Measurements from ENCODE around the gene ACAN.

GRCh38 chr15:88859550-88859949, 56.3 kb downstream of the ACAN start:
- TF ChIP-seq, protein P1, sequence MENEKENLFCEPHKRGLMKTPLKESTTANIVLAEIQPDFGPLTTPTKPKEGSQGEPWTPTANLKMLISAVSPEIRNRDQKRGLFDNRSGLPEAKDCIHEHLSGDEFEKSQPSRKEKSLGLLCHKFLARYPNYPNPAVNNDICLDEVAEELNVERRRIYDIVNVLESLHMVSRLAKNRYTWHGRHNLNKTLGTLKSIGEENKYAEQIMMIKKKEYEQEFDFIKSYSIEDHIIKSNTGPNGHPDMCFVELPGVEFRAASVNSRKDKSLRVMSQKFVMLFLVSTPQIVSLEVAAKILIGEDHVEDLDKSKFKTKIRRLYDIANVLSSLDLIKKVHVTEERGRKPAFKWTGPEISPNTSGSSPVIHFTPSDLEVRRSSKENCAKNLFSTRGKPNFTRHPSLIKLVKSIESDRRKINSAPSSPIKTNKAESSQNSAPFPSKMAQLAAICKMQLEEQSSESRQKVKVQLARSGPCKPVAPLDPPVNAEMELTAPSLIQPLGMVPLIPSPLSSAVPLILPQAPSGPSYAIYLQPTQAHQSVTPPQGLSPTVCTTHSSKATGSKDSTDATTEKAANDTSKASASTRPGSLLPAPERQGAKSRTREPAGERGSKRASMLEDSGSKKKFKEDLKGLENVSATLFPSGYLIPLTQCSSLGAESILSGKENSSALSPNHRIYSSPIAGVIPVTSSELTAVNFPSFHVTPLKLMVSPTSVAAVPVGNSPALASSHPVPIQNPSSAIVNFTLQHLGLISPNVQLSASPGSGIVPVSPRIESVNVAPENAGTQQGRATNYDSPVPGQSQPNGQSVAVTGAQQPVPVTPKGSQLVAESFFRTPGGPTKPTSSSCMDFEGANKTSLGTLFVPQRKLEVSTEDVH (IDR thresholded peaks at IDR 0.05; ENCODE audit: low read depth, partially characterized antibody) = no peak
- TF ChIP-seq, protein P2, sequence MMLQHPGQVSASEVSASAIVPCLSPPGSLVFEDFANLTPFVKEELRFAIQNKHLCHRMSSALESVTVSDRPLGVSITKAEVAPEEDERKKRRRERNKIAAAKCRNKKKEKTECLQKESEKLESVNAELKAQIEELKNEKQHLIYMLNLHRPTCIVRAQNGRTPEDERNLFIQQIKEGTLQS (IDR thresholded peaks at IDR 0.05; ENCODE audit: borderline replicate concordance, extremely low read depth, low read depth, low read length) = no peak
- TF ChIP-seq SIN3A (IDR thresholded peaks at IDR 0.05; ENCODE audit: low read depth, low read length) = no peak
- no peak for TF ChIP-seq CTCF (IDR thresholded peaks at IDR 0.05 in 2 of 3, conservative IDR thresholded peaks at IDR 0.05 in 1 of 3; ENCODE audit: control insufficient read depth in 2 of 3, extremely low read depth in 1 of 3, insufficient read depth in 1 of 3, low read depth in 3 of 3, low read length in 3 of 3)
- no peak for TF ChIP-seq ETV6 (conservative IDR thresholded peaks at IDR 0.05 in 1 of 2, IDR thresholded peaks at IDR 0.05 in 1 of 2; ENCODE audit: borderline replicate concordance in 1 of 2, low read depth in 1 of 2)

Measured in GM12878 (cell line).